OCI-LY7 (cell line): ENCODE measurements around the gene TRIM56.

Experiments
- CTCF ChIP-seq: fragments of 200-600 bp; sonication (generic); conservative IDR thresholded peaks from 2 replicates; pipeline ENCODE4 v1.5.1; 2014; ENCODE audit warnings: mild to moderate bottlenecking, antibody characterized with exemption, low read length, moderate library complexity, mixed read lengths
- EZH2phosphoT487 ChIP-seq: fragments of 200-600 bp; sonication (generic); IDR thresholded peaks from 2 replicates; pipeline ENCODE4 v1.6.1; 2018; ENCODE audit warnings: low read depth, borderline replicate concordance, mild to moderate bottlenecking, mixed run types, antibody characterized with exemption, low read length, moderate library complexity, mixed read lengths

GRCh38 chr7:101119876-101120275, 34.6 kb downstream of the TRIM56 start:
- no peak for TF ChIP-seq CTCF
- TF ChIP-seq EZH2phosphoT487: no peak
